ELR (cell line): ENCODE results near the gene APOBEC3H.

Experiments used
- DNase-seq: peaks from one replicate; pipeline ENCODE4 v3.0.0-alpha.2; 2015; ENCODE audit warnings: low read depth

APOBEC3H gene

DNA sequence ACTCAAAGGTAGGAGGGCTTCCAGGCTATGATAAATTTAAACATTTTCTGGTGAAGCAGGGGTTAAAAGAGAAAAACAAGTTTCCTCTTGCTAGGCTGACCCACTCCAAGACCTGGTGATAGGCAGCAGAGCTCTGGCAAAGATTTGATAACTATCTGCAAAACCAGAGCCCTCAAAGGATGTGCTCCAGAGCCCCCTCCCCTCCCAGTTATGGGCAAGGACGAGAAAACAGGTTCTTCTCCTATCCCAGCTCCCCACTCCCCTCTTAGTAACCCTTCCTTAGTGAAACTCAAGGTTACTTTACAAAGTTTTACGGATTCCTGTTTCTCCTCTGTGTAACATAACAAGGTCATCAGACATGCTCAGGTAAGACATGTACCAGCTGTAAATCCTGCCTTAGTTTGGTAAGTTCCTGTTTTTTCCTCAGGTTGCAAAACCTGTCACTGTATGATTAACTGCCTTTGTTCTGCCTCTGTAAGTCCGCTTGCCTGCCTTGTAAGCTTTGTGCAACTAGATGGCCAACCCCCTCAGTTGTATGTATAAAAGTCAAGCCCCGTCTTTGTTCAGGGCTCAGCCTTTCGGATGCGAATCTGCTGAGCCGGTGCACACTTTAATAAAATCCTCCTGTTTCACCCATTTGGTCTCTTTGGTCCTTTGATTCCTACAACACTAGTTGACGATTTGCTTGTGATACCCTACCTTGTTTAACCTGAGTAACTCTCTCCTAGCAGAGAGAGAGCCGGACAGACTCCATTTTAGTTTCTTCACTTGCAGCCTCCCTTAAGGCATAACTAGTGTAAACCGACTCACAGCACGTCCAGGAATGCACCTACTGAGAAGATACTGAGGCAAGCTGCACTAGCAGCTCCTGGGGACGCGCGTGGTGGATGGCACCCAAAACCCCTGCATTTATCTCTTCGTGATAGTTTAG, 13.9 kb downstream of the APOBEC3H start:
- DNase-seq: no peak

GRCh38 chr22:39114112-39114511, 17.1 kb downstream of the APOBEC3H start:
- no peak for DNase-seq

DNA sequence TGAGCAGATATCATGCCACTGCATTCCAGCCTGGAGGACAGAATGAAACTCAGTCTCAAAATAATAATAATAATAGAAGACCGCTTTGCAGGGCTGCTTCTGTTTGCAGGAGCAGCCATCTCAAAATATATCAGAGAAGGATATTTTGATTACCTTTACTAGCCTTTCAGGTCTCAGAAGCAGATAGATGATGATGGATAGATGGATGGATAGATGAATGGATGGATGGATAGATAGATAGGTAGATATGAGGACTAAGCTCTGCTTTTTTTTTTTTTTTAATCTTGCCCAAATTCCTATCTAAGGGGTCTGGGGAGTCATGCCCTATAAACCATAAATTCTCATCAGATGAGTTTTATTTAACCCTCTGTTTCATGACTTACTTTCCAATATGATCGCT, 18.5 kb downstream of the APOBEC3H start:
- DNase-seq: no peak

GRCh38 chr22:39115977-39116621, 19.1 kb downstream of the APOBEC3H start:
- DNase-seq: no peak

GRCh38 chr22:39117585-39118191, 20.6 kb downstream of the APOBEC3H start:
- peak; percentile 73 for DNase-seq

GRCh38 chr22:39120983-39121382, 23.9 kb downstream of the APOBEC3H start:
- no peak for DNase-seq

DNA sequence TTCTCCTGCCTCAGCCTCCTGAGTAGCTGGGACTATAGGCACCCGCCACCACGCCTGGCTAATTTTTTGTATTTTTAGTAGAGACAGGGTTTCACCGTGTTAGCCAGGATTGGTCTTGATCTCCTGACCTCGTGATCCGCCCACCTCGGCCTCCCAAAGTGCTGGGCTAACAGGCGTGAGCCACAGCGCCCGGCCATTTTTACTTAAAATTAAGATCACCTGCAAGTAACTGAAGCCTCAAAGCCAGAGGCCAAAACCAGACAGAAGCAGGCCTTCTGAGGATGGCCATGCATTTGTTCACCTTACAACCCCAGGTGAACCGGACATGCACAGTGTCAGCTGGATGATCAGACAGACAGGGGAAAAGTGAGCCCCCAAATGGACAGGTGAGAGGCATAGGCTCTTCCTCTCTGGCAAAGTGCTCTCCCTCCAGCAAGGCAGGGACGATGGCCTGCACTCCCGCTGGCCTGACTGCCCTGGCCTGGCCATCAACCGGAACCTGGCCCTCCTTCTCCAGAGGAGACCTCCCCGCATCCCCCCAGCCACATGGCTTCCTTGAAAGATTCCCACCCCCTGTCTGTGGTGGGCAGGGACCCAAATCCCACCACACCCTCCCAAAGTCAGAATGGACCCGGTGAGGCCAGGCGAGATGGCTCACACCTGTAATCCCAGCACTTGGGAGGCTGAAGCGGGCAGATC, 25.9 kb downstream of the APOBEC3H start:
- no peak for DNase-seq

GRCh38 chr22:39123751-39124581, 26.9 kb downstream of the APOBEC3H start:
- no peak for DNase-seq

DNA sequence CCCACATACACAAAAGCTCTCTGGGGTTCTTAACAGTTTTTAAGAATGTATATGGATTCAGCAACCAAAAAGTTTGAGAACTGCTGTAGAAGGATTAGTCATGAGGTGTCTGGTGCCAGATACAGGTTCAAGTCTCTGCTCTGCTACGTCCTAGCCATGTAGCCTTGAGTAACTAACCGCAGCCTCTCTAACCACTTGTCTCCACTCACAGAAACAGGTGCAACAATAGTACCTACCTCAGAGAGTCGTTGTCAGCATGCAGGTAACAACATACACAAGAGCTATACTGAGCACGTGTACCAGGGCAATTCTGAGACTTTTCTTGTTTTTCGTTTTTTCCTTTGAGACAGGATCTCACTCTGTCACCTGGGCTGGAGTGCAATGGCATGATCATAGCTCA, 28.6 kb downstream of the APOBEC3H start:
- DNase-seq: no peak

DNA sequence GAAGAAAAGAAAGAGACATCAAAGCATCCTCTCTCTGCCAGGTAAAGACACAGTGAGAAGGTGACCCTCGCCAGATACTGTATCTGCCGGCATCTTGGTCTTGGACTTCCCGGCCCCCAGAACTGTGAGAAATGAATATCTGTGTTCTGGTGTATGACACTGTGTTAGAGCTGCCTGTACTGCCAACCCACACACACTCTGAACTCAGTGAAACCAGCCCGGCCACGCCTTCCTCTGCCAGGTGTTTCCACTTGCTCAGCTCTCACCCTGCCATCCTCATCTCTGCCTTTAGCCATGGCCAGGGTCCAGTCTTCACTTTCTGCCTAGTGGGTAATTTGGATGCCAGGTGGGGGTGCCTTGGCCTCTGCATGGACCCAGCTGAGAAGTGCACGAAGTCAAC, 31.5 kb downstream of the APOBEC3H start:
- no peak for DNase-seq

DNA sequence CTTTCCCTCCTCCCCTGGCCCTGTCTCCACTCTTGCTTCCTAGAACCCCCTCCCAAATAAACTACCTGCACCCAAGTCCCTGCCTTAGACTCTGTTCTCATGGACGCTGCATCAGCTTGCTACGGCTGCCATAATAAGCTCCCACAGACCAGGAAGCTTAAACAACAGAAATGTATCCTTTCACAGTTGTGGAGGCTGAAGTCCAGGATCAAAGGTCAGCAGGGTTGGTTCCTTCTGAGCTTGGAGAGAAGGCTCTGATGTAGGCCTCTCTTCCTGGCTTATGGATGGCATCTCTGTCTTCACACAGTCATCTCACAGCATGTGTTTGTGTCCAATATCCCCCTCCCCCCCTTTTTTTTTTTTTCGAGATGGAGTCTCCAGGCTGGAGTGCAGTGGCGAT, 32.0 kb downstream of the APOBEC3H start:
- no peak for DNase-seq

DNA sequence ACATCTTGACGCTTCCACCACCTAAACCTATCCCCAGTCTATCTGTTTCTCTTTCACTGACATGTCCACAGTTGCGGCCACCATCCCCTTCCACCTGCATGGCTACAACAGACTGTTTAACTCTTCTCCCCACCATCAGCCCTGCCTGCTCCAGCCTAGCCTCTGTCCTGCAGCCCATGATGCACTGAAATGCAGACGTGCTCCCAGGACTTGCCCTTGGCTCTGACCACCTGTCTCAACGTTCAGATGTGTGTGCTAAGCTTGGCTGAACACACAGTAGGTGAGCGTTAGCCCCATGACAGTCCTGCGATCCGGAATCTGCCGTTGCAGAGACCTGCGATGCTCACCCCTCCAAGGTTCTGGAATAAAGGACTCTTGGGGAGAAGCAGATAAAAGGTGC, 32.7 kb downstream of the APOBEC3H start:
- no peak for DNase-seq

DNA sequence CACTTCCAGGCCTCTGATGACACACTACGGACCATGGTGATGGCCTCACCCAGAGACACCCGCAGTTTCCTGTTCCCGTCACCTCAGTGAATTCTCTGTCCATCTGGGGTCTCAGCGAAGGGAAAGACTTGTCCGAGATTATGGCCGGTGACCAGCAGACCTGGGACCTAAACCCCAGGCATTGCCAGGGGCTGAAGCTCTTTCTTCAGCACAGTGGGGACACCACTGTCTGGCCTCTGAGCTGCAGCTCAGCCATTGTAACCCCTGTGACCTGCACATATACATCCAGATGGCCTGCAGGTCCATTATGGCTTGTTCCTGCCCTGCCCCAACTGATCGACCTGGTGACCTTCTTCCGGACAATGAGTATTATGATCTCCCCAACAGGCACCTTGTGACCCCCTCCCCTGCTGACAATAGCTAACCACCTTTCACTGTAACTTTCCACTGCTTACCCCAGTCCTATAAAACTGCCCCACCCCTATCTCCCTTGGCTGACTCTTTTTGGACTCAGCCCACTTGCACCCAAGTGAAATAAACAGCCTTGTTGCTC, 33.2 kb downstream of the APOBEC3H start:
- DNase-seq: no peak

DNA sequence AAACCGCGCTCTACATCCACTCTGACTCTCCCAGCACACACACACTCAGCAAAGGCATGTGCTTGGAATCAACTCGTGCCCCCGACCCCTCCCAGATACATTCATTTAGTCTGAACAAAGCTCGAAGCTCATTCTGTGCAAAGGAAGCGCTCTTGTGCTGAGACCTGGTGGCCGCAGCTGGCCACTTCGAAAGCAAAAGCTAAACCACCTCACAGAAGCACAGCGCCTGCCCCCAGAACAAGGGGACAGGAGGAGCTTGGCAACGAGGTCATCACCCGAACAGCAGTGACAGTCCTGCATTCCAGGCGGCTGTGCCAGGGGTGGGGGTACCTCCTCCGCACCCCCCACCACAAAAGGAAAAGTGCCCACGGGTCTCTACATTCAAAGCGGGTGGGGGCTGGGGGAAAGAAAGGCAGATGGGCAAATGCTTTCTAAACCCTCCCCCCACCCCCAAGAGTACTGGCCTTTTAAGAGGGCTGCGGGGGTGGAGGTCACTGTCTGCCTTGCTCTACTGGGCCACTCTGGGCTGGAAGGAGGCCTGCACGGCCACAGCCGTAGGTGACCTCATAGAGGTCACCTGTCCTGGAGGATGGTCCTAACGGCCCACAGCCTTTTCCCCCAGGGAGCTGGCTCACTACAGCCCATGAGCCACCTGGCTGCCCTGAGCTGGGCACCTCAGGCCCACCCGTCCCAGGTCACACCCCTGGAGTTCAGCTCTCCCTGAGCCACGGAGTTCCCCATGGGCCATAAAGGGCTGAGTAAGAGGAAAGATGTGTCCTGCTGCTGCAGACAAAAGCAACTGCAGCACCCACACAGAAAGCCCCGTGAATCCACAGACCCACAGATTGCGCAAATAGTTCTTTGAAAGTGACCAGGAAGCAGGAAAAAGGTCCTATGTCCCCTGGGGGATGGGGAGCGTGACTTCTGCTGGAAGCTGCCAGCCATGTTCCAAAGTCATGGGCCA, 34.1 kb downstream of the APOBEC3H start:
- DNase-seq: no peak

DNA sequence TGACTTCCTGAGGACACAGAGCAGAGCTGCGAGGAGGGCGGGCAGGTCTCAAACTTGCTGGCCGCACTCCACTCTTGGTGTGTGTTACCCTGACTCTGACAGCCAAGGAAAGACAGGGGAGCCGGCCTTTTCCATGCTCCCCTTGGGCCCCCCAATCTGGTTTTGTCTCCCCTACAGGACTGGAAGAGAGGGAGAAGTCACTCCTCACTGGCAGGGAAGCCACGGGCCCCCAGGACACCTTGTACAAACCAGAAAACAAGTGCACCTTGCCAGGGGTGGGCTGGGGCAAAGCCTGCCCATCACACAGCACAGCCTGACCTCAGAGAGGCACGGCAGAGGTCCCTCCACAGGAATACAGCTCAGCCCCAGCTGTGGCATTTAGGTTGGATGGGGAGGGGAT, 35.2 kb downstream of the APOBEC3H start:
- no peak for DNase-seq

DNA sequence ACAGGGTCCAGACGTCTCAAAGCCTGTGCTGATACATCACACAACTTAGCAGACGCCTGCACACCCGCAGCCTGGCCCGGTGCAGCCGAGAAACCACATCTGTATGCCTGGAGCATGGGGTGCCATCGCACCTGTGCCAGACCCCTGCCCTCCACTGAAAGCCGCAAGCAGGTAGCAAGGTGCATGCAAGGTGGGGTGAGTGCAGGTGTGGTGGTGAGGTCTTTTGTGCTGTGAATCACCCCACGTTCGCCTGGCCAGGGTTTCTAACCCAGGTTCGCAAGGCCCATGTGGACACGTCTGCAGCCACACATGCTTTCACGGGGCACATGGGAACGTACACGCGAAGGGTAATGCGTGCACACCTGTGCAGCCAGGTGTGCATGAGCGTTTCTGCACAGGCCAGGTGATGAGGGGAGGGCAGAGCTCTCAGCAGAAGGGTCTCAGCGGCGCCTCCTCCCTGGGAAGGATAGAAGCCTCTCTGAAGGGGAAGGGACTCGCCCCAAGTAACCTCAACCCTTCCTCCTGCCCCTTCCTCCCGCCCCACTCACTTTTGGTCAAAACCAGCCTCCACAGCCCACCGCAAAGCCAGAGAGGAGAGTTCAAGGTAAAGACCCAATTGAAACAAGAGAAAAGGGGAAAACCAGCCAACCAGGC, 36.0 kb downstream of the APOBEC3H start:
- DNase-seq: no peak

- DNase-seq: no peak
These were observed 36.8 kb downstream of the APOBEC3H start for GRCh38 chr22:39133871-39134270.

GRCh38 chr22:39134366-39135091, 37.5 kb downstream of the APOBEC3H start:
- DNase-seq: no peak
